GM21786 (cell line): Measurements from ENCODE around the gene C1QTNF1.

Source experiments
- ATAC-seq: cut with Tn5 transposase; IDR thresholded peaks from one replicate; pipeline ENCODE4 v1.9.1; 2021; ENCODE audit not compliant: unreplicated experiment

Gene C1QTNF1

GRCh38 chr17:79039171-79039570 lies 15.2 kb downstream of the C1QTNF1 start:
- ATAC-seq: no peak

GRCh38 chr17:79039886-79040285 lies 15.9 kb downstream of the C1QTNF1 start:
- no peak for ATAC-seq

GRCh38 chr17:79041041-79041570 lies 17.1 kb downstream of the C1QTNF1 start:
- ATAC-seq: no peak

DNA sequence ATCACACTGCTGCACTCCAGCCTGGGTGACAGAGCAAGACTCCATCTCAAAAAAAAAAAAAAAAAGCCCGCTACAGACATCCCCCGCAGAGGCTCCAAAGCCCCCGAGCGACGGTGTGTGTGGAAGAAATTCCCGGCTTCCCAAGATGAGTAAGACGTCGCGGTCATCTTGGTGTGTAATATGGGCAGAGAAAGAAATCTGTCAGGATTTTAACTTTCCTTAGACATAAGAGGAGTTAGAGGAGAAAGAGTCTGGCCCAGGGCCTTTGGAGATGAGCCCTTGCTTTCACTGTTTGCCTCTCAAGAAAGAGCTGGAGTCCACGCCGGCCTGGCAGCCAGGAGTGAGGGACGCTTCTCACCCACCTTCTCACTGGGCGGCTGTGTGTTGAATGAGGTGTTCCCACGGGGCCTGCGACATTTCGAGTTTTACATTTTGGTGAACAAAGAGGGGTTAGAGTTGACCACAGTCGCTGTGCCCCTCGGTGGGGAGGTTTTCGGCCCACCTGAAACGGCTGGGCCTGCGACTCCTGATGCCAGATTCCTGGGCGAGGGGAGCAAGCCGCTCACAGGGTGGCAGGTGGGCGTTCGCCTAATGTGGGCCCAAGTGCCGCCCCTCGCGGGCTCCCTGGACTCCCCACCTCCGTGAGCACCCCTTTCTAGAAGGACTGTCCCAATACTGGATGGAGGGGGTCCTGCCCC lies 17.9 kb downstream of the C1QTNF1 start:
- ATAC-seq: no peak

DNA sequence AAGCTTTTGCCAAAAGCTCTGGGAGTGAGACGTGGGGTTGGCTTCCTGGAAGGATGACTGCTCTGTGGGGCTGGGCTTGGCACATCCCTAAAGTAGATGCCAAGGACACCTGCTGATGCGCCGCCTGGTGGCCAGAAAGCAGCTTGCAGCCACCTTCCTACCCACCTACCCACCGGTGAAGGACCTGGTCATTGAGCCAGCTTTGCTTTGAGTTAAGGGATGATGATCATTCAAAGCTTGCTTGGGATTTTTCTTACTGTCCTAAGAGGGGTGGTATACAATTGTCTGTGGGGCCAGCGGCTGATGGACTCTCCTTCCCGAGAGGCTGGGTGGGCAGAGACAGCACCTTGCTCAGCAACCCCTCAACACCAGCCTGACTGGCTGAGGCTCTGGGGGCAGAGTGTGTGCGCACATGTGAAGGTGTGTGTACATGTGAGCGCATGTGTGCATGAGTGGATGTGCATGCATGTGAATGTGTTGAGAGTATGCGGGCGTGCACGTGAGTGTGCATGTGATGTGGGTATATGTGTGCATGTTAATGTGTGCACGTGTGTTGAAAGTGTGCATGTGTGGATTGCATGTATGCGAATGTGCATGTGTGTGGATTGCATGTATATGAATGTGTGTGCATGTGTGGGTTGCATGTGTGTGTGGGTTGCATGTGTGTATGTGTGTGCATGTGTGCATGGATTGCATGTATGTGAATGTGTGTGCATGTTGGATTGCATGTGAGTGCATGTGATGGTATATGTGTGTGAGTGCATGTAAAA lies 18.6 kb downstream of the C1QTNF1 start:
- no peak for ATAC-seq

DNA sequence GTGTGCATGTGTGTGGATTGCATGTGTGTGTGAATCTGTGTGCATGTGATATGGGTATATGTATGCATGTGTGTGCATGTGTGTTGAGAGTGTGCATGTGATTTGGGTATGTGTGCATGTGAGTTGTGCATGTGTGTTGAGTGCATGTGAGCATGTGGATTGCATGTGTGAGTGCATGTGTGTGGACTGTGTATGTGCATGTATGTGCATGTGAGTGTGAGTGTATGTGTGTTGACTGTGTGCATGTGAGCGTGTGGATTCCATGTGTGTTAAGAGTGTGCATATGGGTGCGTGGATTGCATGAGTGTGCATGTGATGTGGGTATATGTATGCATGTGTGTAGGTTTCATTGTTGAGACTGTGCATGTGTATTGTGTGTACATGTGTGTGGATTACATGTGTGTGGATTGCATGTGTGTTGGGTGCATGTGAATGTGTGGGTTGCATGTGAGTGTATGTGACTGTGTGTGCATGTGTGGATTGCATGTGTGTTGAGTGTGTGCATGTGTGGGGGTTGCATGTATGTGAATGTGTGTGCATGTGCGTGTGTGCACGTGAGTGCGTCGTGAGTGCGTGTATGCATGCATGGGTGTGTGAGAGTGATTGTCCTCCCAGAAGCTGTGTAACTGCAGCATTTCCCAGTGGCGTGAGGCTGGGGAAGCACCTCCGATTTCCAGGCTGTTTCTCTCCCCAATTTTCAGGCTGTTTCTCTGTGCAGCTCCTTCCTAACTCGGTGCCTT lies 19.4 kb downstream of the C1QTNF1 start:
- no peak for ATAC-seq

DNA sequence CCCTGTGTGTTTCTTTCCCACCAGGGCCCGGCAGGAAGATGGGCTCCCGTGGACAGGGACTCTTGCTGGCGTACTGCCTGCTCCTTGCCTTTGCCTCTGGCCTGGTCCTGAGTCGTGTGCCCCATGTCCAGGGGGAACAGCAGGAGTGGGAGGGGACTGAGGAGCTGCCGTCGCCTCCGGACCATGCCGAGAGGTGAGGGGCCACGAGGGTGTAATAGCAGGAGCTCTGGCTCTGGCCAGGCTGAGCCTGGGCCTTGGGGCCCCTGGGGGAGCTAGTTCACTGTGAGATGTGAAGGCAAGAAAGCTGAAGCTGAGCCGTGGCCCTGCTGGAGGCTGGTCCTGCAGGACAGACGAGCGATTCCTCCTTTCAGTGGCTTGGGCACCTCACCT lies 20.0 kb downstream of the C1QTNF1 start:
- ATAC-seq: no peak

DNA sequence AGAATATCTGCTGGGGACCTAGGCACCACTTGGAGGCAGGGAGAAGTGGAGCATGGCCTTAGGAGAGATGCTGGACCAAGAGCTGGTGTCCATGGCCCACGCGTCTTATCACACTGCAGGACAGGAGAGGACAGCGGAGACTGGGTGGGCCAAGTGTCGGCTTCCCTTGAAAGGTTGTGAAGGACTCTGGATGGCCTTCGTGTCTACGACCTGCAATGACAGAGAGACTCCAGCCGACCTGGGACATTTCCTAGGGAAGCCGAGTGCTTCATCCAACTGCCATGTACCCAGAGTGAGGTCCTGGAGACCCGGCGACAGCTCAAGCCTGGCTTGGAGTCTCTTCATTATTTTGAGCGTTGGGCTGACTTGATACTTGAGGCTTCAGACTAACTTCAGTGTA lies 20.5 kb downstream of the C1QTNF1 start:
- ATAC-seq: no peak

- ATAC-seq: no peak
These were observed 21.2 kb downstream of the C1QTNF1 start for GRCh38 chr17:79045001-79045729.

GRCh38 chr17:79045842-79046196 lies 21.9 kb downstream of the C1QTNF1 start:
- ATAC-seq: no peak

DNA sequence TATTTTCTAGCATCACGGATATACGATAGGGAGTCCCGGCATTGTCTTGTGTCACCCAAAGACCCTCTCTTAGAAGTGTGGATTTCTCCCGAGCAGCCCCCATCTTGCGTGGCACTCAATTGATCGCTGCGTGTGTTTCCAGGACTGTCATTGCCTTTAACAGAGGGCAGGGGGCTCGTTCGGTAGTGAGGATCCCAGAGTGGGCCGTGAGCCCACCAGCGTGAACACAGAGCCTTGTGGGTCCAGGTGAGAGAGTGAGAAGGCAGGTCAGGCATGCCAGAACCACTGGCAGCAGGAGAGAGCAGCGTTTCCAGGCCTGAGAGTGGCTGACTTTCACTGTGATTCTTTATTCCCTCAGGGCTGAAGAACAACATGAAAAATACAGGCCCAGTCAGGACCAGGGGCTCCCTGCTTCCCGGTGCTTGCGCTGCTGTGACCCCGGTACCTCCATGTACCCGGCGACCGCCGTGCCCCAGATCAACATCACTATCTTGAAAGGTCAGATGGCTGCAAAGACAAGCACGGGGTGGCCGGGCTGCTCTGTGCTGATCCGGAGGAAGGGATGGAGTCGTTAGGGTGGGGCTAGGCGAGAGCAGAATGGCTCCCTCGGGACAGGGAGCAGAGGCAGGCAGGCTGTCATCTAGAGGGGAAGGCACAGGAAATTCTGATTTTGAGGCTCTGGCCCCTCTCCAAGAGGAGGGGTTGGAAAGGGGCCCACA lies 22.4 kb downstream of the C1QTNF1 start:
- ATAC-seq: no peak

- no peak for ATAC-seq
These were observed 22.9 kb downstream of the C1QTNF1 start for GRCh38 chr17:79046916-79047280.

DNA sequence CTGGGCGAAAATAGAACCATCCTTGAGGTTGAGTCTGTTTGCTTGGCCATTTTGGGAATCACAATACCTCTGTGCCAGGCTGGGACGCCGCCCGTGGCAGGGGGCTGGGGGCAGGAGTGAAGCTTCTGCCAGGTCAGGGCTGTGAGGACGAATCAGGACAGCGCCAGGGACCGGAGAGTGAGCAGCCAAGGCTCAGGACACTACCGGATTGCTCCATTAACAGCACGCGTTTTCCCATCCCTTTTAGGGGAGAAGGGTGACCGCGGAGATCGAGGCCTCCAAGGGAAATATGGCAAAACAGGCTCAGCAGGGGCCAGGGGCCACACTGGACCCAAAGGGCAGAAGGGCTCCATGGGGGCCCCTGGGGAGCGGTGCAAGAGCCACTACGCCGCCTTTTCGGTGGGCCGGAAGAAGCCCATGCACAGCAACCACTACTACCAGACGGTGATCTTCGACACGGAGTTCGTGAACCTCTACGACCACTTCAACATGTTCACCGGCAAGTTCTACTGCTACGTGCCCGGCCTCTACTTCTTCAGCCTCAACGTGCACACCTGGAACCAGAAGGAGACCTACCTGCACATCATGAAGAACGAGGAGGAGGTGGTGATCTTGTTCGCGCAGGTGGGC lies 23.4 kb downstream of the C1QTNF1 start:
- no peak for ATAC-seq

GRCh38 chr17:79047923-79048825 lies 24.2 kb downstream of the C1QTNF1 start:
- ATAC-seq: no peak

DNA sequence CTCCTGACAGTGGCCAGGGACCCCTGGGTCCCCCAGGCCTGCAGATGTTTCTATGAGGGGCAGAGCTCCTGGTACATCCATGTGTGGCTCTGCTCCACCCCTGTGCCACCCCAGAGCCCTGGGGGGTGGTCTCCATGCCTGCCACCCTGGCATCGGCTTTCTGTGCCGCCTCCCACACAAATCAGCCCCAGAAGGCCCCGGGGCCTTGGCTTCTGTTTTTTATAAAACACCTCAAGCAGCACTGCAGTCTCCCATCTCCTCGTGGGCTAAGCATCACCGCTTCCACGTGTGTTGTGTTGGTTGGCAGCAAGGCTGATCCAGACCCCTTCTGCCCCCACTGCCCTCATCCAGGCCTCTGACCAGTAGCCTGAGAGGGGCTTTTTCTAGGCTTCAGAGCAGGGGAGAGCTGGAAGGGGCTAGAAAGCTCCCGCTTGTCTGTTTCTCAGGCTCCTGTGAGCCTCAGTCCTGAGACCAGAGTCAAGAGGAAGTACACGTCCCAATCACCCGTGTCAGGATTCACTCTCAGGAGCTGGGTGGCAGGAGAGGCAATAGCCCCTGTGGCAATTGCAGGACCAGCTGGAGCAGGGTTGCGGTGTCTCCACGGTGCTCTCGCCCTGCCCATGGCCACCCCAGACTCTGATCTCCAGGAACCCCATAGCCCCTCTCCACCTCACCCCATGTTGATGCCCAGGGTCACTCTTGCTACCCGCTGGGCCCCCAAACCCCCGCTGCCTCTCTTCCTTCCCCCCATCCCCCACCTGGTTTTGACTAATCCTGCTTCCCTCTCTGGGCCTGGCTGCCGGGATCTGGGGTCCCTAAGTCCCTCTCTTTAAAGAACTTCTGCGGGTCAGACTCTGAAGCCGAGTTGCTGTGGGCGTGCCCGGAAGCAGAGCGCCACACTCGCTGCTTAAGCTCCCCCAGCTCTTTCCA lies 25.1 kb downstream of the C1QTNF1 start:
- no peak for ATAC-seq

DNA sequence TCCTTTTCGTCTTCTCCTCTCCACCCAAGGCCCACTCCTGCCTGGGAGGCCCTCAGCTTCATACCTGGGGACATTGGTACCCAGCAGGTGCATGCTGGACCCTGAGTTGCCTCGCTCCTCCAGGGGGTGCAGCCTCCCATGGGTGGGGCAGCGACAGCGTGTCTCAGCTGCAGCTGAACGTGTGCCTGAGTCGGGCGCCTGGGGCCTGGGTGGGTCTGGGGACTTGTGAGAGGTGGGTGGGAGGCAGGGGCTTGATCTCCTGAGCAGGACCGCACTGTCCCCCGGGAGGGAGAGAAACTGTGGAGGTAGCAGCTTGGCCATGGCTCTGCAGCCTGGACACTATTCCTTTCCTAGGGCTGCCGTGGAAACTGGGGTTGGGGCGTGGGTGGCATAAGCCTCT lies 25.9 kb downstream of the C1QTNF1 start:
- no peak for ATAC-seq

DNA sequence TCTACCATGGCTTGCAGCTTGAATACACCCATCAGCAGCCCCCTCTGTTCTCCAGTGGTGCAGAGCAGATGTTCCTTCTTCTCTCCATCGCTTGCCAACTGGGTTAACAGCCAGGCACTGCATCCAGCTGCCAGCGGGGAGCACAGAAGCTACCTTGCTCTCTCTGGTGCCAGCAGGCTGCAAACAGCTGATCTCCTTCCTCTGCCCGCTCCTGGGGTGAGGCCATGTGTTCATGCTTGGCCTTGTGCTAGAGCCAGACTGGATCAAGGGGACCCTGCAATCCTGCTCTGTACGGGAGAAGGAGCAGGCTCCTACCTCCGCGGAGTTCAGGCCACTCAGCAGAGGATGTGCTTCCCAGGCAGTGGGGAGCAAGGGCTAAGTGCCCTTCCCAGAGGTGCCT lies 26.6 kb downstream of the C1QTNF1 start:
- ATAC-seq: no peak

GRCh38 chr17:79051306-79051705 lies 27.3 kb downstream of the C1QTNF1 start:
- no peak for ATAC-seq
